NCI-H187 (cell line): Measurements from ENCODE around the gene TOMM6.
A peak's percentile ranks its signal among the peaks of the same experiment; 100 is the strongest.
"Not testable (repeated sequence)": the region's sequence is repeated elsewhere in the genome, so short reads cannot be mapped to it uniquely, and the experiment has no call there.

Experiments used
- DNase-seq, 2 experiments: peaks; one replicate each; lab custom pipeline; 2025; lab: John Stamatoyannopoulos, UW

TOMM6 gene

DNA sequence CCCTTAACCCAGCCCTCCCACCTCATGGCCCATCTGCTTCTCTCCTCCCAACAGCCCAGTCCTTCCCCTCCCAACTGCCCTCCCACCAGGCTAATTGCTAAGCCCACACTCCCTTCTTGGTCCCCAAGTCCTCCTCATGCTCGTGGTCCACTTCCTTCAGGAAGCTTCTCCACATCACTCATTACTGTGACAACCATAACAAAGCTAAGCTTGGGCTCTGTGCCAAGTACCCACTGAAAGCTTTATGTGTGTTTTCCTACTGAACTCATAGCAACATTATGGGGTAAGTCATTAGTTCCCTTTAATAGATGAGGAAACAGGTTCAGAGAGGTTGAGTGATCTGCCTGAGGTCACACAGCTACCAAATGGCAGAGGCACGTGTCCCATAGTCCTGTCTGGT lies 24.0 kb upstream of the TOMM6 start:
- no peak for DNase-seq

DNA sequence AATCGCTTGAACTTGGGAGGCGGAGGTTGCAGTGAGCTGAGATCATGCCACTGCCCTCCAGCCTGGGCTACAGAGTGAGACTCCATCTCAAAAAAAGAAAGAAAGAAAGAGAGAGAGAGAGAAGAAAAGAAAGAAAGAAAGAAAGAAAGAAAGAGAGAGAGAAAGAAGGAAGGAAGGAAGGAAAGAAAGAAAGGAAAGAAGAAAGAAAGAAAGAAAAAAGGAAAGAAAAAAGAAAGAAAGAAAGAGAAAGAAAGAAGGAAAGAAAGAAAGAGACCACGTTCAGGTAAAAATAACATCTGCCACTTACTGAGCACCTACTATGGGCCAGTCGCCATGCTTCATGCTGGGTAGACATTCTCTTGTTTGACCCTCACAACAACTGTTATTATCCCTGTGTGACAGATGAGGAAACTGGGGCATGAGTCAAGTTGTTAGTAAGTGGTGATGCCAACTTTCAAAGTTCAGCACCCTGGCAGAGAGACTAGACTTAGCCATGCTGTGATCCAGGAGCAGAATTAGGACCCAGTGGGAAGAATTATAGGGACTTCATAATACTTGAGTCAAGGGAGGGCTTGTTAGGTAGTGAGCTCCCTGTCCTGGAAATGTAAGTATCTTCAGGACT lies 21.3 kb upstream of the TOMM6 start:
- DNase-seq, result not testable (repeated sequence)

DNA sequence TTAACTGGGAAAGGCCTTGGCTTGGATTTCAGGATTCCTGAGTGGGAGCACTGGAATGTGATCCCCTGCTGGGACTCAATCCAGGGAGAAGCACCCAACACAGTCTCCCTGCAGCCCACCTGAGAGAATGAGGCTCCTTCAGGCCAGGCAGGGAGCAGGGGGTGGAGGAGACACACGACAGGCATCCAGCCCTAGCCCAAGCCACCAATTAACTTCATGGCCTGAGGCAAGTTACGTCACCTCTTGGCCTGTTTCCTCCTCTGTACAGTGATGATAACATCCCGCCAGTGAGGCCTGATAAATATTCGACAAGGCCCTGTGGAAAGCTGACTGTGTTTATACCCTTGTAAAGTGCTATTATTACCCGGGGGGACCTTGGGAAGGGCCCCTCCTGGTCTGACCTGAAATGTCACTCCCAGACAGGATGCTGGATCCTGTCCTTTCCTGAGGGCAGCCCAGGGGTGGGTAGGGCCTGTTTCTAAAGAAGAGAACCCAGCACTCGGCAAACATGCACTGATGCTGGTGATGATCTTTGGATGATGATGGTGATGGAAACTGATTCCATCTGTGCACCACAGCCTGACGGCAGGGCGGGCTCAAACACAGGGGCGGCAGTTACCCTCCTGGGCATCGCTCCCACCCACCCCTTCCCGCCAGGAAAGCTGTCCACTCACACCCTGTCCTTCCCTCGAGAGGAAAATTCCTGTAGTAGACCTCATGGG lies 20.2 kb upstream of the TOMM6 start:
- no peak for DNase-seq

DNA sequence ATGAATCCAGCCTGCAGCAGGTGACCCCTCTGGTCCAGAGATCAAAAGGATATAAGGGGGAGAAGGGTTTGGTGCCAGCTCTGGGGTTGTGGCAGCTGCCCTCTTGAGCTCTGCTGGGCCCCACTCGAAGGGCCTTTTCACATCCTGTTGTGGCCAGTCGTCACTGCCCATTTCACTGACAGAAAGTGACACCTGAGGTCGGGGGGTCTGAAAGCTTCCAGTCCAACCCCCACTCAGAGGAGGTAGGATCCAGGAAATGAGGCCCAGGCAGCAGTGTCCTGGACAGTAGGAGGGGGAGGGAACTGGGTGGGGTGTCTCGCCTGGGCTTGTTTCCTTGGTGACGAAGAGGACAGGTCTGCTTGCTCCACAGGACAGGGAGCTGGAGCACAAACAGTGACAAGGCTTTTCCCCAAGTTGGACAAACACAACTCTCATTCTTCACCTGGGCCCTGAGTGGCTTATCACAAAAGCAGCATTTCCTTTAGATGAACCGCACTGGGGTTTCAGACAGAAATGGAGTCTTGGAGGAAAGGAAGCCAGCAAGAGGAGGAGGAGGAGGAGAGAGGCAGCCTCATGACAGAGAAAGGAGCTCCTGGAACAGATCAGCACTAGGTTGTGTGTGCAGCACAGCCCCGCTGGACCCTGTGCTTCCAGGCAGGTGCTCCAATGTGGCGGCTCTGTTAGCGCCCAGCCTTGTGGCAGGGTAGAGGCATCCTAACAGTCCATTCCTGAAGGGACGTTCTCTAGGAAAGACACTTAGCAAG lies 18.8 kb upstream of the TOMM6 start:
- DNase-seq, result no peak

DNA sequence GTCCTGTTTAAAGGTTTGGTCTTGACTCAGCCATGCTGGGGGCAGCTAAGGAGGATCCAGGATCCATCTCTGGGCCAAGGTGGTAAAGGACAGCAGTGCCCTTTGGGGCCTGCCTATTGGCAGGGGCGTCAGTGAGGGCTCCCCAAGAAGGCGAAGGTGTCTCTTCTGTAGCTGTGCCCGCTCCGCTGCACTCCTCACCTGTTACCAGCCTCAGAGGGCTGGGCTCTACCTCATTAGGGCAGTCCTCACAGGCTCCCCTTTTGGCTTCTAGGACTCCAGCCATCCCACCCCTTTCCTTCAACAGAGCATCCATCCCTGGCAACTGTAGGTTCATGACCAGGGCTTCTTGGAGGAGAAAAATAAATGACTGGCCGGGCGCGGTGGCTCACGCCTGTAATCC lies 18.1 kb upstream of the TOMM6 start:
- DNase-seq, result no peak

DNA sequence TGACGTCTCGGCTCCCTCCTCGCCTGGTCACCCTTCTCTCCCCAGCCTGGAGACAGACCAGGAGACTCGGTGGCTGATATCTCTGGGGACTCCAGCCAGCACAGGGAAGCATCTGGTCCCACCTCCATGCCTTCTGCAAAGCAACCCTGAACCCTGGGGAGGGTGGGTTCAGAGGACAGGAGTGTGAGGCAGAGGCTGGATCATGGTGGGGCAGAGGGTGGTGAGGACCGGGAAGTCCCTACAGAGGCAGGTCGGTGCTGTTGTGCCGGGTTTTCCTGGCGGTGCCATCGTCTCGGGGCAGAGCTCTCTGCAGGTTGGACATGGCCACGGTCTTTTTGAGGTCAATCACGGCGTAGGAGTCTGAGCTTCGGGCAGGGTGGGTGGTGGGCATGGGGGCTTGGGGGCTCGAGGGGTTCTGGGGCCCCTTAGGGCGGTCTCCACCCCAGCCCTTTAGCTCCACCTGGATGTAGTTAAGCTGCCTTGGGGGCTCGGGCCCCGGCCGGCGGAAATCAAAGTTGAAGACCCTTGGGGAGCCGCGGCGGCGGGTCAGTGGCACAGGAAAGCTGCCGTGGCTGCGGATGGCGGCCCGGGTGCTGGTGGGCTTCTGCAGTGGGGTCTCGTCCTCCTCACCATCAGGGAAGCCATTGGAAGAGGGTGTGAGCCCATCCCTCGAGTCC lies 17.0 kb upstream of the TOMM6 start:
- DNase-seq, result no peak

- no peak for DNase-seq
These were observed 16.2 kb upstream of the TOMM6 start for GRCh38 chr6:41771058-41771983.

GRCh38 chr6:41774841-41775240 lies 12.7 kb upstream of the TOMM6 start:
- no peak for DNase-seq

DNA sequence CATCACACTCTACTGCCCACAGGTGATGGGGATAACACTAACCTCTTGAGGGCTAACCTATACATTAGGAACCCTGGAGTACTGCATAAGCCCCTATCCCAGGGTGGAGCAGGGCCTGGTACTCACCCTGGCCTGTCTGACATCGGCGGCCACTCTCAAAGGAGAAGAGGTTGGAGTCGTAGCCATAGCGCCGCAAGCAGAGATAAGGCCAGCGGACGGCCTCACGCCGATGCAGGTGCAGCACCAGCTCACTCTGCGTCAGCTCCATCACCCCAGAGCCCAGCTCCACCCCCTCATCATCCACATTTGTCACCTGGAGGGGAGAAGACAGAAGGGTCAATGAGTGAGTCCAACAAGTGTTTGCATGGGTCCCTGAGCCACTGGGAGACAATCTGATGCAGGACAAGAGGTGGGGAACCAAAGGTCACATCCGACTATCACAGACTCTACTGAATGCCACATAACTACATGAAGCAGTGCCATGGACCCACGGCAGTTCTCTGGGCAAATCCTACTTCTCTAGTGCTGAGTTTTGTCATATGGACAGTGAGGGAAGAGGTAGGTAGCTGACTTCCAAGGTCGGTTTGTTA lies 12.1 kb upstream of the TOMM6 start:
- no peak for DNase-seq

DNA sequence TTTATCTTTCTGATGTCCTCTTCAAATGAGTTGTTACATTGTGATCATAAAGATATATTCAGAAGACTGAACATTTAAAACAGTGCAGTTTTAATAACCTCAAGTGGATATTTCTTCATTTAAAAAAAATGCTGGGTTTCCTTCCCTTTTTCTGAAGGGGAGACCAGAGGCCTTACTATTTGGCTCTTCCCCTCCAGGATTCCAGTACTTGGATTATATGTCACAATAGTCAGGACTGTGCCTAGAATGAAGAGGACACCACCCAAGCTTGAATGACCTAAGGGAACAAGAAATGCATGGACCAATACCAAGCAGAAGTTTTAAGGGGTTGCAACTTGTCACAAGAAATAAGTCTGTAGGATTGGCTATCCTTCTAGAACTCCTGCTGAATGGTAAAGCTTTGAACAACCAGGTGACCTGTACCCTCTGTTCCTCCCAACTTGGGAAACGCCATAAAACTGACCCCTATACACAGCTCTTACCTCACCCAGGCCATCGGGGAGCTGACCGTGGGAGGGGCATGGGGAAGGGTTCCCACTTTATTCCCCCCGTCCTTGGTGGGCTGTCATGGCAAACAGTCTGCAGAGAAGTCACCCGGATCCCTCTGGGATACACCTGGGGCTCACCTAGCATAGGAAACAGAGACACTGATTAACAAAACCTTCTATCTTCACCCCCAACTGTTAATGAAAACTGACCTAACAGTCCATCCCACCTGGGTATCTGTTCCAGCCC lies 9.8 kb upstream of the TOMM6 start:
- no peak for DNase-seq

GRCh38 chr6:41778895-41779294 lies 8.6 kb upstream of the TOMM6 start:
- DNase-seq, result no peak

GRCh38 chr6:41779336-41779735 lies 8.2 kb upstream of the TOMM6 start:
- no peak for DNase-seq

DNA sequence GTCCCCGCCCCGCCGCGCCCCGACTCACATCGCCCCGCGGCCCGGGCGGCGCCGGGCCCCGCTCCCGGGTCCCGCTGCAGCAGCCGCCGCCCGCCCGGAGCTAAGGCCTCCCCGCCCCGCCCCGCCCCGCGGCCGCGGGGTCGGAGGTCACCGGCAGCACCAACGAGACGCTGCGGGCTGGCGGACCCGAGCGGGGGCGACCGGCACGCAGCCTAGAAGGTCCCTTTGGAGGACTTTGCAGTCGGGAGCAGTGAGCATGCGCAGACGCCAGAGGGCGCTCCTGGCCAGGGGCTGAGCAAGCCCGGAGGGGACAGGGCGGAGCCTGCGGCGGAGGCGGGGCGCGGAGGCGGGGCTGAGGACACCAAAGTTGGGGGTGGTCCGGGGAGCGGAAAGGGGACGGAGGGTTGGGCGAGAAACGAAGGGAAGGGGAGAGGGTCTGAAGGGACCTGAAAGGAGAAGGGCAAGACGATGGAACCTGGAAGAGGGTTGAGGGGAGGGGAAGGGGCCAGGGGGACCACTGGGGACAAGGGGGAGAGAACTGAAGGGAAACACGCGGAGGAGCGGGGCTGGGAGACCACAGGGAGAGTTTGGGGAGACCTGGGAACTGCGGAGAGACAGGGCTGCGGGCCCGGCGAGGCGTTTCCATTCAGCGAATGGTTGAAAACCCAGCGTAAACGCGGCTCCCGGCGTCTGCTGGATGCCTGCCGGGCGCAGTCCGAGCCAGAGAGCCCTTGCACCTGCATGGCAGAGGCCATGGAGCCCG lies 7.5 kb upstream of the TOMM6 start, which contains the start of gene FRS3:
Gene FRS3, minus strand, starts transcription at position 113 of the 763 bp plus-strand sequence. CDS start 2,913 bp downstream, outside the sequence.
- peak; percentile 81 to 90 for DNase-seq

DNA sequence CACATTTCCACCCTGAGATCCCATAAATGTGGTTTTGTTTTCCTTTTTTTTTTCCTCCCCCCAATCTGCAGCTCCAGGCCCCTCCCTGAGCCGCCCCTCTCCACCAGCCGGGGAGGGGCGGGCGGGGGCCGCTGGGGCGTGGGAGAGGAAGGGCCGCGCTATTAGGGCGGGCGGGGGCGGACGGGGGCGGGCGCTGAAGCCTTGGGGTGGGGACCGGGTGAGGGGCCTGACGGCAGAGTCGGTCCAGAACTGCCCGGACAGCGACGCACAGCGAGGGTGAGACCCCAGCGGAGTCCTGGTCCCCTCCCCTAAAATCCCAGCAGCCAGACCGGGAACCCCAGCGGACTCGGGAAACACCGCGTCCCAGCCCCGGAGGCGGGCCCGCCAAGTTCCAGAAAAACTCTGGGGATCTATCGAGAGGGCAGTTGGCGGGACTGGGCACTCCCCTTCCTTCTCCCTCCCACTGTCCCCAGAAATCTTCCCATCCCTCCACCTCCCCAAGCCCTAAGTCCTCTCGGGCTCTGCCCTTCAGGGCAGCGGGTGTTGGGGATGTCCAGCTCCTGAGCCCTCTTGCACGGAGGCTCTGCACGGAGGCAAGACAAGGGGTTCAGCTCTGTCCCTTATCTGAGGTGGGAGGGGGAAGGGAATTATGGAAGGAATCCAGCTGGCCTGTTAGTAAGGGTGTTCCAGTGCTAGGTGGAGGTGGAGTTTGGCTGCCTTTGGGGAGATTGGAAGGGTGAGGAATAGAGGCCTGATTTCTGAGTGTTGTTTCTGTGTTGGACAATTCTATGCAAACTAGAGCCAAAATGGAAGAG lies 6.7 kb upstream of the TOMM6 start, which contains the start of gene PRICKLE4:
Gene PRICKLE4, plus strand, starts transcription at position 232 of the 815 bp plus-strand sequence. CDS start 2,692 bp downstream, outside the sequence.
- DNase-seq, result no peak

GRCh38 chr6:41781366-41781730 lies 6.1 kb upstream of the TOMM6 start:
- no peak for DNase-seq

GRCh38 chr6:41783106-41783780 lies 4.3 kb upstream of the TOMM6 start:
- DNase-seq, result no peak

- DNase-seq, result no peak
These were observed 2.8 kb upstream of the TOMM6 start for GRCh38 chr6:41784581-41785171.
